Heart right ventricle (tissue), 16 donors: ENCODE data around the gene CEL. TPM values are rescaled to one million over a fixed set of nuclear protein-coding genes. Genes with fewer than 3 reads are reported as not detected.

Experiments used
- ATAC-seq, 8 donors: fragments of 200-7000 bp; cut with Tn5 transposase; one replicate each; pipeline ENCODE4 v1.9.1; 2020; ENCODE audit warnings: mild to moderate bottlenecking in 8 of 8, moderate library complexity in 8 of 8, moderate number of reproducible peaks in 1 of 8
- DNase-seq, 2 donors: peaks; one replicate each; pipeline ENCODE4 v3.0.0-alpha.2; 2020
- H3K27ac ChIP-seq, 10 donors: fragments of 200-600 bp; sonication (generic) in 2 of 10; one replicate each; pipeline versions ENCODE4 v1.5.0 to v1.8.0; 2020 to 2022; ENCODE audit warnings: mild to moderate bottlenecking in 3 of 10
- H3K27me3 ChIP-seq, 7 donors: fragments of 200-600 bp; one replicate each; pipeline ENCODE4 v1.8.0; 2021 to 2022; ENCODE audit warnings: mild to moderate bottlenecking in 2 of 7
- H3K36me3 ChIP-seq, 9 donors: fragments of 200-600 bp; sonication (generic) in 1 of 9; one replicate each; pipeline versions ENCODE4 v1.5.0 to v1.8.0; 2020 to 2022; ENCODE audit warnings: mild to moderate bottlenecking in 2 of 9
- H3K4me1 ChIP-seq, 9 donors: fragments of 200-600 bp; sonication (generic) in 1 of 9; one replicate each; pipeline versions ENCODE4 v1.5.0 to v1.8.0; 2020 to 2022; ENCODE audit warnings: mild to moderate bottlenecking in 4 of 9
- H3K4me3 ChIP-seq, 10 donors: fragments of 200-600 bp; sonication (generic) in 2 of 10; one replicate each; pipeline versions ENCODE4 v1.5.0 to v1.8.0; 2020 to 2022; ENCODE audit warnings: mild to moderate bottlenecking in 7 of 10, moderate library complexity in 2 of 10
- H3K9me3 ChIP-seq, 11 donors: fragments of 200-600 bp in 10 of 11; sonication (generic) in 2 of 11; one replicate each; pipeline versions ENCODE4 v1.5.0 to v1.8.0; 2013 to 2022; ENCODE audit warnings: mild to moderate bottlenecking in 2 of 11, control low read depth in 1 of 11, moderate library complexity in 1 of 11
- WGBS, 2 donors: extraction: QIAGEN DNeasy Blood & Tissue Kit; methylation state at CpG; one replicate each; pipeline ENCODE4 v1.1.7; 2013; ENCODE audit warnings: inconsistent platforms in 1 of 2; 5-methylcytosine and 5-hydroxymethylcytosine counted together
- intact Hi-C, 10 donors: fragments of 100-400 bp; cut with DNase I; formaldehyde crosslinking; loops; one replicate each; pipeline versions ENCODE4 v1.11.1 to v1.14.2; 2022
- polyA plus RNA-seq, 2 donors: library from polyadenylated mRNA; stranded (reverse); fragments of 200-250 nt; gene quantifications; one replicate each; pipeline ENCODE4 v1.2.3, GENCODE V29; 2013
- total RNA-seq, 10 donors: library from RNA; stranded (reverse); fragmentation: NEBNext Ultra II Directional in 3 of 10; extraction: Animal tissue kit (Norgen Biotek cat#: 25700) in 3 of 10; gene quantifications; one replicate each; pipeline versions ENCODE4 v1.2.1 to v1.2.4, GENCODE V29; 2021 to 2023
- TF ChIP-seq, protein P1 (sequence below), 9 donors: fragments of 200-600 bp; sonication (generic) in 2 of 9; IDR thresholded peaks; one replicate each; pipeline versions ENCODE4 v1.5.0 to v1.8.0; 2021 to 2022; ENCODE audit warnings: antibody characterized with exemption in 9 of 9, mild to moderate bottlenecking in 5 of 9, moderate library complexity in 1 of 9
- donor health status: Arrhythmogenic right ventricular cardiomyopathy.
- donor health status: ischemic (EF 13 %, LVEDD 7.1; RV severe dilation, severe dysfunction).
- donor health status: healthy with polysubstance abuse.
- donor health status: DM: no; HTN: yes; CAD: no.
- donor health status: DM: no; HTN: no; CAD: no.
- donor health status: ischemic (EF 25% LVEDD 6.9; RV normal size, moderate dysfunction).
- donor health status: ischemic (EF 25% LVEDD 5.7; RV mildly dilated, moderate dysfunction).
- donor health status: healthy.
- donor health status: DM: yes; HTN: yes; CAD: no.
- donor health status: Ischemic cardiomyopathy.
- donor health status: ischemic (EF 35%, LVEDD 5.7; RV mildly dilated, moderate dysfunction).
- donor health status: nonischemic (EF 11% LVEDD 7.7; RV severe dilation, severe dysfunction).
- donor health status: DM: yes; HTN: yes; CAD: no.
- donor health status: PGD.
- donor health status: ischemic (EF 29% LVEDD 5.4; RV normal size, mild dysfunction).
- donor health status: nonischemic (EF 23%, LVEDD 6.1; RV moderate dilation, normal function).

The CEL gene
- total and polyA plus RNA-seq, 12 donors, result 1.5 to 10.1 (median 2.8) TPM

- intact Hi-C loops, result no loop called here
- 78 to 88% methylated on average over 14 to 15 of the region's 15 CpGs for WGBS, 2 donors
- no peak for ATAC-seq
- H3K27me3 ChIP-seq, result no peaks in the 10 kb centered on the region
- H3K9me3 ChIP-seq, result no peaks in the 10 kb centered on the region
- DNase-seq, result no peak
- no peak overlapping the region for H3K27ac ChIP-seq
- no peaks in the 10 kb centered on the region for H3K36me3 ChIP-seq
- TF ChIP-seq, protein P1, sequence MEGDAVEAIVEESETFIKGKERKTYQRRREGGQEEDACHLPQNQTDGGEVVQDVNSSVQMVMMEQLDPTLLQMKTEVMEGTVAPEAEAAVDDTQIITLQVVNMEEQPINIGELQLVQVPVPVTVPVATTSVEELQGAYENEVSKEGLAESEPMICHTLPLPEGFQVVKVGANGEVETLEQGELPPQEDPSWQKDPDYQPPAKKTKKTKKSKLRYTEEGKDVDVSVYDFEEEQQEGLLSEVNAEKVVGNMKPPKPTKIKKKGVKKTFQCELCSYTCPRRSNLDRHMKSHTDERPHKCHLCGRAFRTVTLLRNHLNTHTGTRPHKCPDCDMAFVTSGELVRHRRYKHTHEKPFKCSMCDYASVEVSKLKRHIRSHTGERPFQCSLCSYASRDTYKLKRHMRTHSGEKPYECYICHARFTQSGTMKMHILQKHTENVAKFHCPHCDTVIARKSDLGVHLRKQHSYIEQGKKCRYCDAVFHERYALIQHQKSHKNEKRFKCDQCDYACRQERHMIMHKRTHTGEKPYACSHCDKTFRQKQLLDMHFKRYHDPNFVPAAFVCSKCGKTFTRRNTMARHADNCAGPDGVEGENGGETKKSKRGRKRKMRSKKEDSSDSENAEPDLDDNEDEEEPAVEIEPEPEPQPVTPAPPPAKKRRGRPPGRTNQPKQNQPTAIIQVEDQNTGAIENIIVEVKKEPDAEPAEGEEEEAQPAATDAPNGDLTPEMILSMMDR (IDR thresholded peaks at IDR 0.05), result no peak
- no peak overlapping the region for H3K4me3 ChIP-seq
- peaks cover 0 to 15% (median 0%) of the 10 kb centered on the region in 9 donors for H3K4me1 ChIP-seq
Observed at GRCh38 chr9:133086894-133087293, 25.1 kb downstream of the CEL start.

DNA sequence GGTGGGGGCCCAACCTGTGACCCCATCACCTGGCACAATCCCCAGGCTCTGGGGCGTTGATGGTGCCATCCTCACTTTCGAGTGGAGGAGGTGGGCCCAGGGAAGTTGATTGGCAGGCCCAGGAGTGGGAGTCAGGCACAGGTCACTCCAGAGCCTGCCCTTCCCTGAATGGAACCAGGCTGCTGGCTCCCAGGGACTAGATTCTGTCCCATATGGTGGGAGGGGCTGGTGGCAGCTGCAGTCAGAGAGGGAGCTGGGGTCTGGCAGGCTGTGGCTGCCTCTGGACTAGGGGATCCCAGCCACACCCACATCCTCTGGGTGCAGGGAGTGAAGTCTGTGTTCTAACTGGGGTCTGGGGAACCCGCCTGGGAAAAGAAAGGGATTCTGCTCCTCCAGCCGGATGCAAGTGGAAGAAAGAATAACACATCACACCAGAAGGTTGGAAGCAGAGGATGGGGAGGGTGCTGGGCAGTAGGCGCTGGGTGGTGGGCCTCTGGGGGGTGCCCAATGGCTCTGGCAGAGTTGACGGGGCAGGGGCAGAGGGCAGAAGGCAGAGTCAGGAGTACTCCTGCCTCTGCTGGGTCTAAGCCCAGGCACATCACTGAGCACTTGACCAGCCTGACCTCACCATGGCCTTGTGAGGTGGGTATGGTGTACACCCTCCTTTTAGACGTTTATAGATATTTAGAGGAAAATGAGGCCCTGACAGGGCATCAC lies 25.8 kb downstream of the CEL start:
- no peak for DNase-seq
- H3K4me1 ChIP-seq, result peaks cover 0 to 15% (median 0%) of the 10 kb centered on the region in 9 donors
- no peaks in the 10 kb centered on the region for H3K9me3 ChIP-seq
- no peak overlapping the region for H3K27ac ChIP-seq
- H3K4me3 ChIP-seq, result no peak overlapping the region
- no peaks in the 10 kb centered on the region for H3K36me3 ChIP-seq
- WGBS, 2 donors, result 71 to 79% methylated on average over 7 of the region's 7 CpGs
- H3K27me3 ChIP-seq, result no peaks in the 10 kb centered on the region
- TF ChIP-seq, protein P1 (IDR thresholded peaks at IDR 0.05), result no peak
- ATAC-seq, result no peak
- intact Hi-C loops, result no loop called here

DNA sequence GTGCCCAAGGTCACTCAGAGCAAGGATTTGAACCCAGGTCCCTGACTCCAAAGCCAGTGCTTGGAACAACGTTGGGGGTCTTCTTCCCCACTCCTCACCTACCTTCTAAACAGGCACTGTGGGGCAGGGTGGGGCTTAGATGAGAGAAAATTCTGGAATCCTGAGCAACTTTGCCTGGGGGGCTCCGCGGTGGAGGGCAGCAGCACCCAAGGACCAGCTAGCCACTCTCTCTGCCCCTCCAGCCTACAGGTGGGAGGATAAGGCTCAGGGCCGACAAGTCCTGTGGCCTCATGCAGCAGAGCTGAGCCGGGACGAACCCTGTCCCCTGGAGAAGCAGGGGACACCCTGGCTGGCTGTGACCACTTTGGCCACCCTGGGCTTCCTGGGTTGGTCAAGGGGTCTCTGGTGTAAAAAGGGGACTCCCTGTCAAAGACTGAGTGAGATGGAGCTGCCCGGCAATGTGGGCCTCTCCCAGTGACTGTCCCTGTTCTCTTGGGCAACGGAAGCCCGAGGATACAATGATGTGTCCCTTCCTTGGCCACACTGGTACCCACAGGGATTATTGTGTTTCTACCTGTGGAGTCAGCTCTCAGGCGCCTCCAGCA lies 26.5 kb downstream of the CEL start:
- no peaks in the 10 kb centered on the region for H3K9me3 ChIP-seq
- intact Hi-C loops, result no loop called here
- H3K4me3 ChIP-seq, result no peak overlapping the region
- TF ChIP-seq, protein P1 (IDR thresholded peaks at IDR 0.05), result no peak
- no peaks in the 10 kb centered on the region for H3K36me3 ChIP-seq
- H3K27me3 ChIP-seq, result no peaks in the 10 kb centered on the region
- H3K4me1 ChIP-seq, result peaks cover 0 to 15% (median 0%) of the 10 kb centered on the region in 9 donors
- 96 to 97% methylated on average over 10 of the region's 10 CpGs for WGBS, 2 donors
- H3K27ac ChIP-seq, result no peak overlapping the region
- DNase-seq, result no peak
- ATAC-seq, result no peak

DNA sequence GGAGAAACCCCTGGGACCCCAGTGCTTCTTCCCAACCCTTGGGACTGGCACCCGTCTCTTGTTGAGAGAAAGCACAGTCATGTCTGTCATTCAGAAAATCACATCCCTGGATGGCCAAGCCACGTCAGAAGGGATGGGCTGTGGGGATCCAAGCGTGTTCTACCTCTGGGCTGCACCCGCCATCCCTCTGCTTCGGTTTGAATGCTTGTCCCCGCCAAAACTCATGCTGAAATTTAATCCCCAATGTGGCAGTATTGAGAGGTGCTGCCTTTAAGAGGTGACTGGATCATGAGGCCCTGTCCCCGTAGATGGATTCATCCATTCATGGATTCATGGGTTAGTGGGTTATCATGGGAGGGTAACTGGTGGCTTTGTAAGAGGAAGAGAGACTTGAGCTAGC lies 27.0 kb downstream of the CEL start:
- WGBS, 2 donors, result 93 to 99% methylated on average over 7 of the region's 7 CpGs
- H3K4me3 ChIP-seq, result no peak overlapping the region
- no peak overlapping the region for H3K27ac ChIP-seq
- DNase-seq, result no peak
- H3K27me3 ChIP-seq, result no peaks in the 10 kb centered on the region
- no peaks in the 10 kb centered on the region for H3K36me3 ChIP-seq
- ATAC-seq, result no peak
- intact Hi-C loops, result no loop called here
- H3K4me1 ChIP-seq, result peaks cover 0 to 15% (median 0%) of the 10 kb centered on the region in 9 donors
- TF ChIP-seq, protein P1 (IDR thresholded peaks at IDR 0.05), result no peak
- no peaks in the 10 kb centered on the region for H3K9me3 ChIP-seq
